CD14-positive monocyte (primary cell): ENCODE data around the gene GPR132. TPM values are rescaled to one million over a fixed set of nuclear protein-coding genes. Genes with fewer than 3 reads are reported as not detected.
"Not testable (repeated sequence)": the region's sequence is repeated elsewhere in the genome, so short reads cannot be mapped to it uniquely, and the experiment has no call there.

Source experiments
- DNase-seq, 3 donors: peaks; one replicate each; pipeline ENCODE4 v3.0.0-alpha.2; 2011 to 2022
- H2AFZ ChIP-seq: 2 replicates; pipeline ENCODE4 v1.6.0; 2012; ENCODE audit warnings: mild to moderate bottlenecking, low read depth, low read length, inconsistent platforms; ENCODE audit not compliant: insufficient read depth, poor library complexity, severe bottlenecking
- H3K27ac ChIP-seq, 2 donors: 1 replicate in 1 of 2; 2 replicates in 1 of 2; pipeline ENCODE4 v1.5.1; 2012 to 2013; ENCODE audit warnings: low read length in 2 of 2, control low read depth in 1 of 2, inconsistent platforms in 1 of 2, low read depth in 1 of 2, mild to moderate bottlenecking in 1 of 2
- H3K27me3 ChIP-seq, 2 donors: one replicate each; pipeline versions ENCODE4 v1.6.0 to v1.6.1; 2011 to 2013; ENCODE audit warnings: low read length in 2 of 2; ENCODE audit not compliant: control insufficient read depth in 2 of 2, insufficient read depth in 2 of 2
- H3K36me3 ChIP-seq, 2 donors: replicated peaks in 1 of 2; 1 replicate in 1 of 2; 2 replicates in 1 of 2; pipeline versions ENCODE4 v1.5.1 to v1.6.1; 2012 to 2013; ENCODE audit warnings: low read length in 2 of 2, control low read depth in 1 of 2, inconsistent platforms in 1 of 2, mild to moderate bottlenecking in 1 of 2; ENCODE audit not compliant: insufficient read depth in 2 of 2, control insufficient read depth in 1 of 2
- H3K4me1 ChIP-seq, 2 donors: 1 replicate in 1 of 2; 2 replicates in 1 of 2; pipeline versions ENCODE4 v1.5.1 to v1.6.1; 2012 to 2013; ENCODE audit warnings: low read length in 2 of 2, control low read depth in 1 of 2, inconsistent platforms in 1 of 2, mild to moderate bottlenecking in 1 of 2, moderate library complexity in 1 of 2; ENCODE audit not compliant: insufficient read depth in 2 of 2, control insufficient read depth in 1 of 2
- H3K4me2 ChIP-seq: replicated peaks from 2 replicates; pipeline ENCODE3; 2012; ENCODE audit warnings: low read length, moderate library complexity, mild to moderate bottlenecking; ENCODE audit not compliant: poor library complexity, severe bottlenecking; ENCODE audit errors: extremely low read depth
- H3K4me3 ChIP-seq, 3 experiments: fragments of 200-600 bp in 1 of 3; sonication (generic) in 1 of 3; replicated peaks in 1 of 3; 1 replicate in 2 of 3; 2 replicates in 1 of 3; pipeline ENCODE4 v1.5.1; 2011 to 2013; ENCODE audit warnings: low read length in 3 of 3, mild to moderate bottlenecking in 3 of 3, control low read depth in 2 of 3, low read depth in 2 of 3, inconsistent platforms in 1 of 3, moderate library complexity in 1 of 3
- H3K79me2 ChIP-seq: 2 replicates; pipeline ENCODE4 v1.6.0; 2012; ENCODE audit warnings: mild to moderate bottlenecking, control low read depth, inconsistent platforms, low read length, moderate library complexity; ENCODE audit not compliant: insufficient read depth
- H3K9ac ChIP-seq: 2 replicates; pipeline ENCODE4 v1.6.0; 2017; ENCODE audit warnings: low read length, mild to moderate bottlenecking; ENCODE audit not compliant: insufficient read depth, poor library complexity, severe bottlenecking
- H3K9me3 ChIP-seq, 2 donors: replicated peaks in 1 of 2; 1 replicate in 1 of 2; 2 replicates in 1 of 2; pipeline versions ENCODE4 v1.5.1 to v1.6.1; 2012 to 2013; ENCODE audit warnings: low read length in 2 of 2, control low read depth in 1 of 2; ENCODE audit not compliant: control insufficient read depth in 1 of 2, insufficient read depth in 1 of 2
- H4K20me1 ChIP-seq: 2 replicates; pipeline ENCODE4 v1.6.0; 2012; ENCODE audit warnings: mild to moderate bottlenecking, low read length, control low read depth, moderate library complexity; ENCODE audit not compliant: insufficient read depth
- H3K27ac Mint-ChIP-seq, 7 donors: one replicate each; pipeline ENCODE4 v1.8.0; 2020; ENCODE audit warnings: mild to moderate bottlenecking in 7 of 7, mixed read lengths in 7 of 7, moderate library complexity in 6 of 7, inconsistent platforms in 2 of 7
- H3K27me3 Mint-ChIP-seq, 3 donors: one replicate each; pipeline ENCODE4 v1.8.0; 2021 to 2022; ENCODE audit warnings: low read depth in 3 of 3, mild to moderate bottlenecking in 3 of 3, mixed read lengths in 3 of 3, moderate library complexity in 3 of 3, inconsistent platforms in 1 of 3
- H3K36me3 Mint-ChIP-seq, 2 donors: one replicate each; pipeline ENCODE4 v1.8.0; 2020; ENCODE audit warnings: mixed read lengths in 2 of 2, inconsistent platforms in 1 of 2, mild to moderate bottlenecking in 1 of 2
- H3K4me1 Mint-ChIP-seq: one replicate; pipeline ENCODE4 v1.8.0; 2020; ENCODE audit warnings: mild to moderate bottlenecking, mixed read lengths
- H3K4me3 Mint-ChIP-seq, 2 donors: one replicate each; pipeline ENCODE4 v1.8.0; 2020; ENCODE audit warnings: mild to moderate bottlenecking in 2 of 2, mixed read lengths in 2 of 2, moderate library complexity in 1 of 2
- H3K9me3 Mint-ChIP-seq, 7 donors: one replicate each; pipeline ENCODE4 v1.8.0; 2020 to 2022; ENCODE audit warnings: mixed read lengths in 7 of 7, mild to moderate bottlenecking in 6 of 7, moderate library complexity in 6 of 7, inconsistent platforms in 2 of 7
- WGBS: methylation state at CpG from one replicate; pipeline ENCODE4 v1.1.5; 2013; ENCODE audit warnings: missing lambda C conversion rate; ENCODE audit not compliant: insufficient coverage; 5-methylcytosine and 5-hydroxymethylcytosine counted together
- intact Hi-C, 2 donors: fragments of 100-400 bp; cut with micrococcal nuclease; formaldehyde crosslinking; loops; one replicate each; pipeline versions ENCODE4 v1.15.0 to v1.15.1; 2023
- polyA plus RNA-seq, 3 donors: library from polyadenylated mRNA; depleted of rRNA in 1 of 3; unstranded in 2 of 3; stranded (reverse) in 1 of 3; fragments of 300-500 nt in 2 of 3; fragments of >200 nt in 1 of 3; fragmentation: Illumina TruSeq in 2 of 3; gene quantifications; 1 replicate in 2 of 3; 2 replicates in 1 of 3; pipeline ENCODE4 v1.2.3, GENCODE V29; 2012 to 2021
- TF ChIP-seq, protein P1 (sequence below): fragments of 200-600 bp; IDR thresholded peaks from one replicate; pipeline ENCODE4 v1.8.0; 2022; ENCODE audit warnings: antibody characterized with exemption, mild to moderate bottlenecking

The GPR132 gene
- polyA plus RNA-seq, 3 donors: 6.3 to 19.0 (median 13.0) TPM

DNA sequence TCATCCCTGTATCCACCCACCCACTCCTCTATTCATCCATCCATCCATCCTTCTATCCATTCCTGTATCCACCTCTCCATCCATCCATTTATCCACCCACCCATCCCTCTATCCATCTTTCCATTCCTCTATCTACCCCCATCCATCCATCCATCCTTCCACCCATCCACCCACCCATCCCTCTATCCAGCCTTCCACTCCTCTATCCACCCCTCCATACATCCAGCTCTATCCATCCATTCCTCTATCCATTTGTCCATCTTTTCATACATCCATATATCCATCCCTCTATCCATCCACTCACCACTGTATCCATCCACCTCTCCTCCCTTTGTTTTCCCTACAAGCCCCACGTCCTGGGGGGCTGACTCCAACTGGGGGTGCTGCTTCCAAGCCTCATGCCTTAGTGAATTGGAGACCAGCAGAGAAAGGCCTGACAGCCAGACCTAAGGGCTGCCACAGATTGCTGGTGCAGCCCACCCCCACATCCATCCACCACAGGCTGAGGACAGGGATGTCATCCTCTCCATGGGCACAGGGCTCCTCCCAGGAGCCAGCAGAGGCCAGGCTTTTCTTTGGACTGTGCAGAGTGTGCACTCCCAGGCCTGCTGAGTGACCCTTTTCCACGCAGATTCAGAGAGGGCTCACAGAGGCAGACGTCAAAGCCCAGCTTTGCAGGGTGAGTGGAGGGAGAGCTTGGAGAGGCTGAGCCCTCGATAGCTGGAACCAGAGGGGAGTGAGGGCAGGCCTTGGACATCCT, 18.9 kb upstream of the GPR132 start:
- Histone ChIP-seq H3K36me3 (no peaks in the 10 kb centered on the region), H4K20me1 (no peaks in the 10 kb centered on the region), H3K9ac (no peak overlapping the region), H3K4me1 (peaks cover 10 to 25% of the 10 kb centered on the region in 2 donors), H3K4me3 (no peak overlapping the region), H3K27ac (no peak overlapping the region), H3K27me3 (peaks cover 14 to 23% of the 10 kb centered on the region in 2 donors), H3K79me2 (no peaks in the 10 kb centered on the region), H3K4me2 (no peak overlapping the region), H3K9me3 (no peaks in the 10 kb centered on the region), H2AFZ (no peak overlapping the region)
- Mint-ChIP-seq H3K4me3 (peak overlapping the region in 1 of 2 donors; percentile 39), H3K36me3 (peaks cover 0 to 2% of the 10 kb centered on the region in 2 donors), H3K27me3 (peaks cover 24 to 49% (median 26%) of the 10 kb centered on the region in 3 donors), H3K27ac (no peak overlapping the region), H3K9me3 (peaks cover 0 to 10% (median 0%) of the 10 kb centered on the region in 7 donors), H3K4me1 (peaks cover 15% of the 10 kb centered on the region)
- 82% methylated on average over 4 of the region's 4 CpGs for WGBS
- DNase-seq: no peak
- TF ChIP-seq, protein P1, sequence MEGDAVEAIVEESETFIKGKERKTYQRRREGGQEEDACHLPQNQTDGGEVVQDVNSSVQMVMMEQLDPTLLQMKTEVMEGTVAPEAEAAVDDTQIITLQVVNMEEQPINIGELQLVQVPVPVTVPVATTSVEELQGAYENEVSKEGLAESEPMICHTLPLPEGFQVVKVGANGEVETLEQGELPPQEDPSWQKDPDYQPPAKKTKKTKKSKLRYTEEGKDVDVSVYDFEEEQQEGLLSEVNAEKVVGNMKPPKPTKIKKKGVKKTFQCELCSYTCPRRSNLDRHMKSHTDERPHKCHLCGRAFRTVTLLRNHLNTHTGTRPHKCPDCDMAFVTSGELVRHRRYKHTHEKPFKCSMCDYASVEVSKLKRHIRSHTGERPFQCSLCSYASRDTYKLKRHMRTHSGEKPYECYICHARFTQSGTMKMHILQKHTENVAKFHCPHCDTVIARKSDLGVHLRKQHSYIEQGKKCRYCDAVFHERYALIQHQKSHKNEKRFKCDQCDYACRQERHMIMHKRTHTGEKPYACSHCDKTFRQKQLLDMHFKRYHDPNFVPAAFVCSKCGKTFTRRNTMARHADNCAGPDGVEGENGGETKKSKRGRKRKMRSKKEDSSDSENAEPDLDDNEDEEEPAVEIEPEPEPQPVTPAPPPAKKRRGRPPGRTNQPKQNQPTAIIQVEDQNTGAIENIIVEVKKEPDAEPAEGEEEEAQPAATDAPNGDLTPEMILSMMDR: no peak
- intact Hi-C loops: no loop called here

DNA sequence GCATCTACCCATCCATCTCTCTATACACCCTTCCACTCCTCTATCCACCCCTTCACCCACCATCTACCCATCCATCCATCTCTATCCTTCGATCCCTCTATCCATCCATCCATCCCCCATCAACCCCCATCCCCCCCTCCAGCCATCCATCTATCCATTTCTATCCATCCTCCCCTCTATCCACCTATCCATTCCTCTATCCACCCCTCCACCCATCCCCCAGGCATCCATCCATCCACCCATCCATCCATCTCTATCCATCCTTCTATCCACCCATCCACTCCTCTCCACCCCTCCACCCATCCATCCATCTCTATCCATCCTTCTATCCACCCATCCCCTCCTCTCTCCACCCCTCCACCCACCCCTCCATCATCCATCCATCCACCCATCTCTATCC, 17.5 kb upstream of the GPR132 start:
- Histone ChIP-seq H3K4me1 (peaks cover 10 to 19% of the 10 kb centered on the region in 2 donors), H3K4me3 (no peak overlapping the region), H3K9ac (no peak overlapping the region), H2AFZ (no peak overlapping the region), H3K79me2 (no peaks in the 10 kb centered on the region), H3K9me3 (no peaks in the 10 kb centered on the region), H3K36me3 (no peaks in the 10 kb centered on the region), H3K27me3 (peaks cover 3 to 9% of the 10 kb centered on the region in 2 donors), H3K4me2 (no peak overlapping the region), H3K27ac (no peak overlapping the region), H4K20me1 (no peaks in the 10 kb centered on the region)
- TF ChIP-seq, protein P1: no peak
- peaks cover 11% of the 10 kb centered on the region for H3K4me1 Mint-ChIP-seq
- no peak for DNase-seq
- no peak overlapping the region for H3K4me3 Mint-ChIP-seq
- intact Hi-C loops: no loop called here
- WGBS: 100% methylated on average over 1 of the region's 1 CpG
- H3K27me3 Mint-ChIP-seq: peaks cover 12 to 35% (median 16%) of the 10 kb centered on the region in 3 donors
- H3K9me3 Mint-ChIP-seq: peaks cover 0 to 4% (median 0%) of the 10 kb centered on the region in 7 donors
- peaks cover 0 to 2% of the 10 kb centered on the region in 2 donors for H3K36me3 Mint-ChIP-seq
- H3K27ac Mint-ChIP-seq: no peak overlapping the region

DNA sequence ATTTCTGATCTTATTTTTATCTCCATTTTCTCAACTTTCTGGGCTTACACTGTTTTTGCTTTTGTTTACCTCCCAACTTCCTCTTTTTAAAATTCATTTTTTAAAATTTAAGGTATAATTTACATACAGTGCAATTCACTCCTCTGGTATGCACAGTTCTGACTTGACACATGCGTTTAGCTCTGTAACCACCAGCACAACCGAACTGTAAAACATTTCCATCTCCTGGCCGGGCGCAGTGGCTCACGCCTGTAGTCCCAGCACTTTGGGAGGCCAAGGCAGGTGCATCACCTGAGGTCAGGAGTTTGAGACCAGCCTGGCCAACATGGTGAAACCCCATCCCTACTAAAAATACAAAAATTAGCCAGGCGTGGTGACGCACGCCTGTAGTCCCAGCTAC, 16.2 kb upstream of the GPR132 start:
- H2AFZ ChIP-seq, H3K27ac ChIP-seq, H3K27me3 ChIP-seq, H3K36me3 ChIP-seq, H3K9me3 Mint-ChIP-seq, DNase-seq, H3K9me3 ChIP-seq, H3K36me3 Mint-ChIP-seq, H4K20me1 ChIP-seq, H3K4me3 ChIP-seq, intact Hi-C loops, H3K4me3 Mint-ChIP-seq, H3K9ac ChIP-seq, H3K79me2 ChIP-seq, H3K4me2 ChIP-seq: not testable (repeated sequence)
- peaks cover 11 to 17% of the 10 kb centered on the region in 2 donors for H3K4me1 ChIP-seq
- peaks cover 8 to 22% (median 8%) of the 10 kb centered on the region in 3 donors for H3K27me3 Mint-ChIP-seq
- H3K27ac Mint-ChIP-seq: peak overlapping the region in 1 of 7 donors; percentile 54
- WGBS: 85% methylated on average over 7 of the region's 8 CpGs
- peaks cover 15% of the 10 kb centered on the region for H3K4me1 Mint-ChIP-seq
